ENCODE data around the gene C21orf58. TPM values are rescaled to one million over a fixed set of nuclear protein-coding genes. Genes with fewer than 3 reads are reported as not detected.

C21orf58 gene
- total RNA-seq, 1 experiment from 2014 or later, result 35.1 TPM

DNA sequence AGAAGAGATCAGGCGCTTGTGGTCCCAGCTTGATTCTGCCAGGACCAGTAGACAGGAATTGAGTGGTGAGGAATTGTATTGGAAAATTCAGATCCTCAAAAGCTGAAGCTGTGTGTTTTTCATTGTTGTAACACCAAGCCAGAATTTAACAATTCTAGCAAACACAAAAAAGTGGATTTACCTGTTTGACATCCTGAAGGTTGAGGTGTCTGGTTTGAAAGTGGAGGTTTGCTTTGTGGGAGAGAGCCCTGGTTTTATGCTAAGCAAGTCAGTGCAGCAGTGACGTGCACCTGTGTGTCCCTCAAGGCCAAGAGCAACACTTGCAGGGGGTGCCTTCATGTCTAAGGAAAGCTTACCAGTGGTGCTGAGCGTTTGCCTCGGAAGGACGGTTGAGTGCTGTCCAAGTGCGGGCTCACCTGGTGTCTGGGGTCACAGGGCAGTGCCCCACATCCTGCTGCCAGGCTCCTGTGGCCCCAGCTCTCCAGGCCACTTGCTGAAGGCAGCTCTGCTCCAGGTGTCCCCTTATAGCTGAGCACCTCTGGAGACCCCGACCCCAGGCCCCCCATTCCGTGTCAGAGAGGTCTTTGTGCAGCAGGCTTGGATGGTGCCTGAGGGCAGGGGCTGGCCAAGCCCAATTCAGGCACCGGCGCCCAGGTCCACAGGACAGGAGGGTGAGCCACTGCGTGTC, 27.9 kb upstream of the C21orf58 start:
- Mint-ChIP-seq H3K9me3 (no peaks in the 10 kb centered on the region), H3K27ac (no peak overlapping the region), H3K4me1 (no peaks in the 10 kb centered on the region), H3K27me3 (ENCODE audit: low read depth) (no peaks in the 10 kb centered on the region), H3K4me3 (no peak overlapping the region), H3K36me3 (peaks cover 64% of the 10 kb centered on the region)
- no peak for DNase-seq (ENCODE audit: low spot score)
- TF ChIP-seq CREB1 (CRISPR knock-in tag; IDR thresholded peaks at IDR 0.05) (no peak), GRHL2 (CRISPR knock-in tag; IDR thresholded peaks at IDR 0.05; ENCODE audit: insufficient replicate concordance, severe bottlenecking) (no peak), ATF1 (CRISPR knock-in tag; IDR thresholded peaks at IDR 0.05) (no peak), NFATC4 (CRISPR knock-in tag; IDR thresholded peaks at IDR 0.05) (no peak), RELA (CRISPR knock-in tag; IDR thresholded peaks at IDR 0.05; ENCODE audit: borderline replicate concordance) (no peak), TEAD1 (CRISPR knock-in tag; IDR thresholded peaks at IDR 0.05) (no peak), ZNF263 (CRISPR knock-in tag; IDR thresholded peaks at IDR 0.05; ENCODE audit: low read depth) (no peak), SOX15 (CRISPR knock-in tag; IDR thresholded peaks at IDR 0.05) (no peak), ZNF423 (CRISPR knock-in tag; IDR thresholded peaks at IDR 0.05) (no peak), FOXJ3 (CRISPR knock-in tag; IDR thresholded peaks at IDR 0.05; ENCODE audit: borderline replicate concordance) (no peak), FOXP4 (CRISPR knock-in tag; IDR thresholded peaks at IDR 0.05) (no peak)
- TF ChIP-seq, protein P1, sequence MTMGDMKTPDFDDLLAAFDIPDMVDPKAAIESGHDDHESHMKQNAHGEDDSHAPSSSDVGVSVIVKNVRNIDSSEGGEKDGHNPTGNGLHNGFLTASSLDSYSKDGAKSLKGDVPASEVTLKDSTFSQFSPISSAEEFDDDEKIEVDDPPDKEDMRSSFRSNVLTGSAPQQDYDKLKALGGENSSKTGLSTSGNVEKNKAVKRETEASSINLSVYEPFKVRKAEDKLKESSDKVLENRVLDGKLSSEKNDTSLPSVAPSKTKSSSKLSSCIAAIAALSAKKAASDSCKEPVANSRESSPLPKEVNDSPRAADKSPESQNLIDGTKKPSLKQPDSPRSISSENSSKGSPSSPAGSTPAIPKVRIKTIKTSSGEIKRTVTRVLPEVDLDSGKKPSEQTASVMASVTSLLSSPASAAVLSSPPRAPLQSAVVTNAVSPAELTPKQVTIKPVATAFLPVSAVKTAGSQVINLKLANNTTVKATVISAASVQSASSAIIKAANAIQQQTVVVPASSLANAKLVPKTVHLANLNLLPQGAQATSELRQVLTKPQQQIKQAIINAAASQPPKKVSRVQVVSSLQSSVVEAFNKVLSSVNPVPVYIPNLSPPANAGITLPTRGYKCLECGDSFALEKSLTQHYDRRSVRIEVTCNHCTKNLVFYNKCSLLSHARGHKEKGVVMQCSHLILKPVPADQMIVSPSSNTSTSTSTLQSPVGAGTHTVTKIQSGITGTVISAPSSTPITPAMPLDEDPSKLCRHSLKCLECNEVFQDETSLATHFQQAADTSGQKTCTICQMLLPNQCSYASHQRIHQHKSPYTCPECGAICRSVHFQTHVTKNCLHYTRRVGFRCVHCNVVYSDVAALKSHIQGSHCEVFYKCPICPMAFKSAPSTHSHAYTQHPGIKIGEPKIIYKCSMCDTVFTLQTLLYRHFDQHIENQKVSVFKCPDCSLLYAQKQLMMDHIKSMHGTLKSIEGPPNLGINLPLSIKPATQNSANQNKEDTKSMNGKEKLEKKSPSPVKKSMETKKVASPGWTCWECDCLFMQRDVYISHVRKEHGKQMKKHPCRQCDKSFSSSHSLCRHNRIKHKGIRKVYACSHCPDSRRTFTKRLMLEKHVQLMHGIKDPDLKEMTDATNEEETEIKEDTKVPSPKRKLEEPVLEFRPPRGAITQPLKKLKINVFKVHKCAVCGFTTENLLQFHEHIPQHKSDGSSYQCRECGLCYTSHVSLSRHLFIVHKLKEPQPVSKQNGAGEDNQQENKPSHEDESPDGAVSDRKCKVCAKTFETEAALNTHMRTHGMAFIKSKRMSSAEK (CRISPR knock-in tag; IDR thresholded peaks at IDR 0.05; ENCODE audit: borderline replicate concordance), result no peak
- TF ChIP-seq, protein P2, sequence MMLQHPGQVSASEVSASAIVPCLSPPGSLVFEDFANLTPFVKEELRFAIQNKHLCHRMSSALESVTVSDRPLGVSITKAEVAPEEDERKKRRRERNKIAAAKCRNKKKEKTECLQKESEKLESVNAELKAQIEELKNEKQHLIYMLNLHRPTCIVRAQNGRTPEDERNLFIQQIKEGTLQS (CRISPR knock-in tag; conservative IDR thresholded peaks at IDR 0.05), result no peak
- TF ChIP-seq, protein P3, sequence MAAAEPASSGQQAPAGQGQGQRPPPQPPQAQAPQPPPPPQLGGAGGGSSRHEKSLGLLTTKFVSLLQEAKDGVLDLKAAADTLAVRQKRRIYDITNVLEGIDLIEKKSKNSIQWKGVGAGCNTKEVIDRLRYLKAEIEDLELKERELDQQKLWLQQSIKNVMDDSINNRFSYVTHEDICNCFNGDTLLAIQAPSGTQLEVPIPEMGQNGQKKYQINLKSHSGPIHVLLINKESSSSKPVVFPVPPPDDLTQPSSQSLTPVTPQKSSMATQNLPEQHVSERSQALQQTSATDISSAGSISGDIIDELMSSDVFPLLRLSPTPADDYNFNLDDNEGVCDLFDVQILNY (CRISPR knock-in tag; IDR thresholded peaks at IDR 0.05), result no peak
- no peak for ATAC-seq
- ChIA-PET CTCF (no interaction called here), POLR2A (interaction anchor here (0.6 kb wide), 1 partner anchor 64 kb away, joined by 5 read pairs; no protein-coding TSS in a partner anchor)

- no peaks in the 10 kb centered on the region for H3K27me3 Mint-ChIP-seq (ENCODE audit: low read depth)
- ChIA-PET CTCF (no interaction called here), POLR2A (interaction anchor here (0.6 kb wide), 1 partner anchor 64 kb away, joined by 5 read pairs; no protein-coding TSS in a partner anchor)
- H3K36me3 Mint-ChIP-seq, result peaks cover 67% of the 10 kb centered on the region
- no peaks in the 10 kb centered on the region for H3K4me1 Mint-ChIP-seq
- H3K4me3 Mint-ChIP-seq, result no peak overlapping the region
- no peak overlapping the region for H3K27ac Mint-ChIP-seq
- ATAC-seq (no peak), DNase-seq (ENCODE audit: low spot score) (no peak)
- no peaks in the 10 kb centered on the region for H3K9me3 Mint-ChIP-seq
- no peak for TF ChIP-seq TEAD4 (CRISPR knock-in tag; IDR thresholded peaks at IDR 0.05)
- no peak for TF ChIP-seq TCF7 (CRISPR knock-in tag; IDR thresholded peaks at IDR 0.05; ENCODE audit: low read depth)
- TF ChIP-seq IRF2 (CRISPR knock-in tag; IDR thresholded peaks at IDR 0.05; ENCODE audit: borderline replicate concordance, low read depth), result no peak
- TF ChIP-seq MXD4 (CRISPR knock-in tag; IDR thresholded peaks at IDR 0.05; ENCODE audit: borderline replicate concordance), result no peak
- TF ChIP-seq SMAD4 (CRISPR knock-in tag; IDR thresholded peaks at IDR 0.05), result no peak
- TF ChIP-seq AR (CRISPR knock-in tag; IDR thresholded peaks at IDR 0.05), result no peak
- no peak for TF ChIP-seq NR2C2 (CRISPR knock-in tag; IDR thresholded peaks at IDR 0.05)
- TF ChIP-seq TP53 (CRISPR knock-in tag; IDR thresholded peaks at IDR 0.05), result no peak
Observed at GRCh38 chr21:46350981-46351380, 27.3 kb upstream of the C21orf58 start.
